Lower leg skin (tissue), 4 donors: Measurements from ENCODE around the gene RANBP3L. TPM values are rescaled to one million over a fixed set of nuclear protein-coding genes. Genes with fewer than 3 reads are reported as not detected.

ENCODE experiments used
- DNase-seq, 2 donors: peaks; one replicate each; pipeline ENCODE4 v3.0.0-alpha.2; 2019; ENCODE audit warnings: low spot score in 2 of 2
- H3K4me3 ChIP-seq: fragments of 200-600 bp; sonication (generic); 2 replicates; pipeline ENCODE4 v1.5.1; 2017; ENCODE audit warnings: mild to moderate bottlenecking, low read depth; ENCODE audit not compliant: poor library complexity, severe bottlenecking
- CTCF ChIP-seq, 3 donors: fragments of 450-650 bp; IDR thresholded peaks; one replicate each; pipeline ENCODE4 v1.5.1; 2016; ENCODE audit warnings: antibody characterized with exemption in 3 of 3, mild to moderate bottlenecking in 3 of 3, moderate library complexity in 2 of 3
- POLR2A ChIP-seq, 2 donors: fragments of 450-650 bp; IDR thresholded peaks; one replicate each; pipeline ENCODE4 v1.6.1; 2016 to 2017; ENCODE audit warnings: antibody characterized with exemption in 2 of 2, mild to moderate bottlenecking in 1 of 2, moderate library complexity in 1 of 2
- WGBS, 2 donors: methylation state at CpG; one replicate each; pipeline ENCODE4 v1.1.5; 2018; 5-methylcytosine and 5-hydroxymethylcytosine counted together
- intact Hi-C: fragments of 100-400 bp; cut with DNase I; formaldehyde crosslinking; loops from one replicate; pipeline ENCODE4 v1.15.0; 2023; ENCODE audit warnings: low total_unique reads
- total RNA-seq, 4 donors: library from RNA; depleted of rRNA; stranded (reverse); fragments of >200 nt; gene quantifications; one replicate each; pipeline ENCODE4 v1.1.0, GENCODE V29; 2016

RANBP3L gene
- total RNA-seq, 4 donors from 2014 or later: 0.25 to 2.0 (median 1.5) TPM

DNA sequence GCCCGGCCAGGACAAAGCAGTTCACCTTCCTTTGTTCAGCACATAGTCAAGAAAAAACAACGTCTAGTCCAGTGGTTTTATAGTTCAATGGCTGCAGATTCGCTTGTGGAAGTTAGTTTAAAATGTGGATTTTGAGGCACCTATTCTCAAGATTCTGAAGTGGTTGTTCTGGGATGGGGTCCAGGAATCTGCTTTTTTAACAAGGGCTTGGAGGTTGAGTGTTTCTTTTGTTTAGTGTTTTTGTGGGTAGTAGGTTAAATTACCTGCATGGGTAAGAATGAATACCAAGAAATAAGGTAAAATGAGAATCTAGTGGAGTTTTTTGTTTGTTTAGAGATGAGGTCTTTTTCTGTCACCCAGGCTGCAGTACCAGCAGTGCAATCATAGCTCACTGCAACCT lies 31.5 kb downstream of the RANBP3L start:
- TF ChIP-seq CTCF (IDR thresholded peaks at IDR 0.05): no peak
- TF ChIP-seq POLR2A (IDR thresholded peaks at IDR 0.05): no peak
- no peak for DNase-seq
- H3K4me3 ChIP-seq: no peak overlapping the region
- 91 to 93% methylated on average over 3 of the region's 3 CpGs for WGBS, 2 donors
- intact Hi-C loops: loop anchor here (10.0 kb wide), 1 partner anchor 425 kb away; no protein-coding TSS in a partner anchor

GRCh38 chr5:36269478-36269877 lies 32.2 kb downstream of the RANBP3L start:
- DNase-seq: no peak
- no peak for TF ChIP-seq POLR2A (IDR thresholded peaks at IDR 0.05)
- TF ChIP-seq CTCF (IDR thresholded peaks at IDR 0.05): no peak
- H3K4me3 ChIP-seq: no peak overlapping the region
- intact Hi-C loops: no loop called here

DNA sequence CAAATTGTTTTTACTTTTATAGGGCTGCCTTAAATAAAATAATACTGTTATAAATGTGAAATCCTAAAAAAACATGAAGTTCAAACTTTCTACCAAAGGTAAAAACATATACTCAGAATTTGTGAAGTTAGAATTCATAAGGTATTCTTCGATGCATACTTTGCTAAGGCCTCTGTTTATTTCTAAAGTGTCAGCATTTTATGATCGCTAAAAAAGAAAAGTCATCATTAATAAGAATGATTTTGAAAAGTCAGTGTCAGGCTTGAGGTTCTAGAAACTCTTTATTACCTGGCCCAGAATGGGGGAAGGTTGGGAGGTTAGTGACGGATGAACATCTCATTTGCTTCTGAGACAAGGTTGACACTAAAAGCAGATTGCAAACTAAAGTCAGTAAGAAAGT lies 33.8 kb downstream of the RANBP3L start:
- intact Hi-C loops: no loop called here
- DNase-seq: no peak
- 91 to 97% methylated on average over 3 of the region's 3 CpGs for WGBS, 2 donors
- TF ChIP-seq CTCF (IDR thresholded peaks at IDR 0.05) (no peak), POLR2A (IDR thresholded peaks at IDR 0.05) (no peak)
- H3K4me3 ChIP-seq: no peak overlapping the region

DNA sequence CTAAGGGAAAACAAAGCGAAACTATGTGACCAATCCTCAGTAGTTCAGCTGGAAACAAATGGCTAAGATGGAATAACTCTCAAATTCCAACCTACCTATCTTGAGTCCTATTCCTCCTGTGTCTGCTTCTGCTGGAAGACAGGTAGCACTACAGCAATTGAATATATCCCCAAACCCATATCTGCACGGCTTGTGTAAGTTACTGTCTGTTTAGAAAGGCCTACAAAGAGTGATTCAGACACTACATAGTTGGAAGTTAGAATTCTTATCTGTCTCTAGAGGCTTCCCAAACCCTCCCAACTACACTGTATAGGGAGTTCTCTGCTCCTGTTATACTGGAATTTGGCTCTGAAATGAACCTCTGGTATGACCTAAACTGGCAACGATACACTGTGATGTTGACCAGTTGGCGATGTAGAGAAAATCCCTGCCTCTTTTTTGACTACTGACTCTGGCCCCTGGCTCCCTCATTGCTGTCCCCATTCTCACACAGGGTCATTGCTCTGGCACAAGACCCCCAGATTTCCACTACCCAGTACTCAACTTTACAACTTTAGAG lies 37.4 kb downstream of the RANBP3L start:
- DNase-seq: no peak
- 86 to 92% methylated on average over 4 of the region's 4 CpGs for WGBS, 2 donors
- intact Hi-C loops: loop anchor here (5.0 kb wide), 1 partner anchor 412 kb away; no protein-coding TSS in a partner anchor
- H3K4me3 ChIP-seq: no peak overlapping the region
- TF ChIP-seq CTCF (IDR thresholded peaks at IDR 0.05) (no peak), POLR2A (IDR thresholded peaks at IDR 0.05) (no peak)

- WGBS, 2 donors: 91 to 93% methylated on average over 6 of the region's 6 CpGs
- intact Hi-C loops: loop anchor here (5.0 kb wide), 1 partner anchor 409 kb away; no protein-coding TSS in a partner anchor
- no peak for DNase-seq
- TF ChIP-seq POLR2A (IDR thresholded peaks at IDR 0.05) (no peak), CTCF (IDR thresholded peaks at IDR 0.05) (no peak)
- H3K4me3 ChIP-seq: no peak overlapping the region
Observed at GRCh38 chr5:36261186-36261585, 40.5 kb downstream of the RANBP3L start.

DNA sequence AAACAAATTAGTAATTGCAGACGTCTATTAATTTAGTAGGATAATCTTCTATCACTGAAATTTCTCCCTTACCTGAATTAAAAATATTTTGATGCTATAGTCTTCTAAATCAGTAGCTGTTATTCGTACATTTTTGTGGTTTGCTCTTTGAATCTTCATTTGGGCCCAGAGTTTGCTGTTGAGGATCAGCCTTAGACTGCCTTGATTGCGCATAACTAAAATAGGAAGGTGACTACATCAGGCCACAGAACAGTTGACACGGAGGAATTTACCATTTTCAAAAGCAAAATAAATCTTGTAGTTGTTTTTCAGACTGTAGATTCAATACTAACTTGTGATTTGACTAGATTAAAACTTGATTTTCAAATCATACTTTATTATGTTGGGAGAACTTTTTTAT lies 48.1 kb downstream of the RANBP3L start:
- TF ChIP-seq CTCF (IDR thresholded peaks at IDR 0.05): no peak
- no peak for TF ChIP-seq POLR2A (IDR thresholded peaks at IDR 0.05)

More for the DNA sequence above, 48.1 kb downstream of the RANBP3L start:
- H3K4me3 ChIP-seq: no peak overlapping the region
- no peak for DNase-seq
- 66 to 68% methylated on average over 4 of the region's 4 CpGs for WGBS, 2 donors
- intact Hi-C loops: loop anchor here (10.0 kb wide), 1 partner anchor 141 kb away; no protein-coding TSS in a partner anchor
